Measurements from ENCODE around the gene SLF1.

DNA sequence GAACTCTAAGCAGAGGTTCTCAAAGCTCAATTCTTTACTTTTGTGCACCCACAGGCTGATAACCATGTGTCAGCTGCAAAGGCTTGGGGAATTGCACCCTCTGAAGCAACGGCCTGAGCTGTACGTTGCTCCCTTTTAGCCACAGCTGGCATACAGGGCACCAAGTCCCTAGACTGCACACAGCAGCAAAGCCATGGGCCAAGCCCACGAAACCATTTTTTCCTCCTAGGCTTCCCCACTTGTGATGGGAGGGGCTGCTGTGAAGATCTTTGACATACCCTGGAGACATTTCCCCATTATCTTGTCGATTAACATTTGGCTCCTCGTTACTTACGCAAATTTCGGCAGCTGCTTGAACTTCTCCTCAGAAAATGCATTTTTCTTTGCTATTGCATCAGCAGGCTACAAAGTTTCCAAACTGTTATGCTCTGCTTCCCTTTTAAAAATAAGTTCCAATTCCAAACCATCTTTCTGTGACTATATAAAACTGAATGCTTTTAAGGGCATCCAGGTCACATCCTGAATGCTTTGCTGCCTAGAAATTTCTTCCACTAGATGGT lies 23.1 kb upstream of the SLF1 start:
- TF ChIP-seq, protein P1, sequence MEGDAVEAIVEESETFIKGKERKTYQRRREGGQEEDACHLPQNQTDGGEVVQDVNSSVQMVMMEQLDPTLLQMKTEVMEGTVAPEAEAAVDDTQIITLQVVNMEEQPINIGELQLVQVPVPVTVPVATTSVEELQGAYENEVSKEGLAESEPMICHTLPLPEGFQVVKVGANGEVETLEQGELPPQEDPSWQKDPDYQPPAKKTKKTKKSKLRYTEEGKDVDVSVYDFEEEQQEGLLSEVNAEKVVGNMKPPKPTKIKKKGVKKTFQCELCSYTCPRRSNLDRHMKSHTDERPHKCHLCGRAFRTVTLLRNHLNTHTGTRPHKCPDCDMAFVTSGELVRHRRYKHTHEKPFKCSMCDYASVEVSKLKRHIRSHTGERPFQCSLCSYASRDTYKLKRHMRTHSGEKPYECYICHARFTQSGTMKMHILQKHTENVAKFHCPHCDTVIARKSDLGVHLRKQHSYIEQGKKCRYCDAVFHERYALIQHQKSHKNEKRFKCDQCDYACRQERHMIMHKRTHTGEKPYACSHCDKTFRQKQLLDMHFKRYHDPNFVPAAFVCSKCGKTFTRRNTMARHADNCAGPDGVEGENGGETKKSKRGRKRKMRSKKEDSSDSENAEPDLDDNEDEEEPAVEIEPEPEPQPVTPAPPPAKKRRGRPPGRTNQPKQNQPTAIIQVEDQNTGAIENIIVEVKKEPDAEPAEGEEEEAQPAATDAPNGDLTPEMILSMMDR (IDR thresholded peaks at IDR 0.05): no peak
- no peak for TF ChIP-seq POLR2A (IDR thresholded peaks at IDR 0.05)

Measured in ovary (tissue), 3 donors.